ENCODE data around the gene DLEU7.

DLEU7 gene

DNA sequence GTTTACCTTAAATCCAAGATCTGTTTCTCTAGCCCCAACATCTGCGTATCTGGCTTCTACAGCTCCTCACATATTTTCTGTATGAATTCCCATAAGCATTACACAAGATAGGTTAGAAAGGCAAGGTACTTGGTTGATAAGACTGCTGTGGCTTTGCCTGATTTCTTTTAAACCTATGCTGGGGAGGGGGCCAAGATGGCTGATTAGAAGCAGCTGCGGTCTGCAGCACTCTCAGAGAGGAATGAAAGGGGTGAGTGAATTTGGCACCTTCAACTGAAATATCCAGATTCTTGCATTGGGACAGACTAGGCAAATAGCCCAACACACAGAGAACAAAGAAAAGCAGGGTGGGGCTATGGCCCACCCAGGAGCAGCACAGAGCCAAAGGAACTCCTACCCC, 12.2 kb upstream of the DLEU7 start:
- H3K9me3 Mint-ChIP-seq = peaks cover 20% of the 10 kb centered on the region
- peaks cover 10% of the 10 kb centered on the region for H3K36me3 Mint-ChIP-seq (ENCODE audit: low read depth)
- H3K27ac Mint-ChIP-seq = no peak overlapping the region
- H3K4me1 Mint-ChIP-seq (ENCODE audit: low read depth) = no peaks in the 10 kb centered on the region
- H3K4me3 Mint-ChIP-seq = no peak overlapping the region
- H3K27me3 Mint-ChIP-seq = peaks cover 4% of the 10 kb centered on the region

DNA sequence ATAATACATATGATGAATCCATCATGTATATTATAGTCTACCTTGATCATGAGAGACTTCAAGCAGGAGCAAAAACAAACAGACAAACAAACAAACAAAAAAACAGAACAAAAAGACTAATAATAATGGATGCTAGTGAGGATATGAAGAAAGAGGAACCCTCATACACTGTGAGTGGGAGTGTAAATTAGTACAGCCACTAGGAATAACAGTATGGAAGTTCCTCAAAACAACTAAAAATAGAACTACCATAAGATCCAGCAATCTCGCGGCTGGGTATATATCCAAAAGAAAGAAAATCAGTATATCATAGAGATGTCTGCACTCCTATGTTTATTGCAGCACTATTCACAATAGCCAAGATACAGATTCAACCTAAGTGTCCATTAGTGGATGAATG, 7.0 kb upstream of the DLEU7 start:
- no peaks in the 10 kb centered on the region for H3K36me3 Mint-ChIP-seq (ENCODE audit: low read depth)
- H3K9me3 Mint-ChIP-seq = no peaks in the 10 kb centered on the region
- no peak overlapping the region for H3K4me3 Mint-ChIP-seq
- peaks cover 14% of the 10 kb centered on the region for H3K4me1 Mint-ChIP-seq (ENCODE audit: low read depth)
- H3K27me3 Mint-ChIP-seq = no peaks in the 10 kb centered on the region
- no peak overlapping the region for H3K27ac Mint-ChIP-seq

DNA sequence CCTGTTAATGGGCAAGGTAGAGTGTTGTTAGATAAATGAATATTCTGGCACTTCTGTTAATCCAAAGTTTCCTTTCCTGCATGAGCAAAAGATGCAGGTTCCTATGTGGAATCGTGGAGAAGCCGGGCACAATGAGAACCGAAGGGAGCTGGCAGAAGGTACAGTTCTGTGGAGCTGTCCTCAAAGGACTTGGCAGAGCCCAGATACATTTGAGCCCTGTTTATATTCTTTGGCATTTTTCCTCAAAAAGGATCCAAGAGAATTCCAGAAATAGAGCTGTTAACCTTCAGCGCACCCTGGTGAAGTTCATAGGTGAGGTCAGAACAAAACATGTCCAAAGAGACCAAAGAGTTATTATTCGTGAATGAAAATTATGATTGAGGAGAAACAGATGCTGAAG, 4.0 kb upstream of the DLEU7 start:
- H3K4me1 Mint-ChIP-seq (ENCODE audit: low read depth) = peaks cover 14% of the 10 kb centered on the region
- no peak overlapping the region for H3K4me3 Mint-ChIP-seq
- H3K27me3 Mint-ChIP-seq = peaks cover 6% of the 10 kb centered on the region
- H3K27ac Mint-ChIP-seq = no peak overlapping the region
- no peaks in the 10 kb centered on the region for H3K9me3 Mint-ChIP-seq
- no peaks in the 10 kb centered on the region for H3K36me3 Mint-ChIP-seq (ENCODE audit: low read depth)

DNA sequence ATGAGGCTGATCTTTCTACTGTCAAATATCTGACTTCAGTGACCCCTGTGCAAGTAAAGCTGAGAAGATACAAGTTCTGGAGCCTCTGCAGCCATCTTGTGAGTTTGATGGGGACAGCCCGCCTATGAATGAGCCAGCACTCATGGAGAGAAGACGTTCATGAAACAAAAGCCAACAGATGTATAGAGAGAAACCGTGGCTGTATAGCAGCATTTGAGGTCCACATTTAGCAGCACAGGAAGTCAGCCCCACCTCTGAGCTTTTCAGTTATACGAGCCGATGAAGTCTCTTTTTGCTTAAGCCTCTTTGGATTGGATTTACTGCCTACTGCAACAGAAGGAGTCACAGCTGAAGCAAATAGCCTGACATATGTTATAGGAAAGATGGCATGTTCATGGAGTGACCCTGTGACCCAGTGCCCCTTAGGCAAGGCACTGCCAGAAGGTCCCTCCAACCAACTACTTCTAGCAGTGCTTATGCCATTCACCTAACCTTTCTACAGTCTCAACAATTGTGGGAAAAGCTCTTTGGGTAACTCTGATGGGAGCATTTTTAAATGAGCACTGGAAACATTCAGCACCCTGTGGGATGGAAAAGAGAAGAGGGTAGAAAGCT, 3.5 kb upstream of the DLEU7 start:
- Mint-ChIP-seq H3K4me1 (ENCODE audit: low read depth) (peaks cover 14% of the 10 kb centered on the region), H3K9me3 (no peaks in the 10 kb centered on the region), H3K27me3 (peaks cover 10% of the 10 kb centered on the region), H3K36me3 (ENCODE audit: low read depth) (no peaks in the 10 kb centered on the region), H3K27ac (no peak overlapping the region), H3K4me3 (no peak overlapping the region)

DNA sequence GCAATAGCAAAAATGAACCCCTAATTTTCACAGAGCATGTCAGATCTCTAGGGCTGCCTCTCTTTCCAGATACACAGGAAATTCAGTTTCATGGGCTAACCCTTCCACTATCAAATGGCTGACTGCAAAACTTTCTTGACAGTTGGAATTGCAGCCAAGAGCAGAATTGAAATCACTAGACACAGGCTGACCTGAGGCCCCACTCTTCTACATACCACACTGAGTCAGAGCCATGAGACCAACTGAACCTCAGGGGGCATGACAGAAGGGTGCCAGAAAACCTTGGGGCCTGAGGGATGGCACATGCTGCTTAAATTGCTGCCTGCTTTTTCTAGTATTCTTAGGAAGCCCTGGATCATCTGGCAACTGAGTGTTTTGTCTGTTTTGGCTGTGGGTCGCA, 1.7 kb upstream of the DLEU7 start:
- peaks cover 14% of the 10 kb centered on the region for H3K4me1 Mint-ChIP-seq (ENCODE audit: low read depth)
- no peak overlapping the region for H3K27ac Mint-ChIP-seq
- H3K36me3 Mint-ChIP-seq (ENCODE audit: low read depth) = no peaks in the 10 kb centered on the region
- H3K4me3 Mint-ChIP-seq = no peak overlapping the region
- peaks cover 10% of the 10 kb centered on the region for H3K27me3 Mint-ChIP-seq
- H3K9me3 Mint-ChIP-seq = no peaks in the 10 kb centered on the region

DNA sequence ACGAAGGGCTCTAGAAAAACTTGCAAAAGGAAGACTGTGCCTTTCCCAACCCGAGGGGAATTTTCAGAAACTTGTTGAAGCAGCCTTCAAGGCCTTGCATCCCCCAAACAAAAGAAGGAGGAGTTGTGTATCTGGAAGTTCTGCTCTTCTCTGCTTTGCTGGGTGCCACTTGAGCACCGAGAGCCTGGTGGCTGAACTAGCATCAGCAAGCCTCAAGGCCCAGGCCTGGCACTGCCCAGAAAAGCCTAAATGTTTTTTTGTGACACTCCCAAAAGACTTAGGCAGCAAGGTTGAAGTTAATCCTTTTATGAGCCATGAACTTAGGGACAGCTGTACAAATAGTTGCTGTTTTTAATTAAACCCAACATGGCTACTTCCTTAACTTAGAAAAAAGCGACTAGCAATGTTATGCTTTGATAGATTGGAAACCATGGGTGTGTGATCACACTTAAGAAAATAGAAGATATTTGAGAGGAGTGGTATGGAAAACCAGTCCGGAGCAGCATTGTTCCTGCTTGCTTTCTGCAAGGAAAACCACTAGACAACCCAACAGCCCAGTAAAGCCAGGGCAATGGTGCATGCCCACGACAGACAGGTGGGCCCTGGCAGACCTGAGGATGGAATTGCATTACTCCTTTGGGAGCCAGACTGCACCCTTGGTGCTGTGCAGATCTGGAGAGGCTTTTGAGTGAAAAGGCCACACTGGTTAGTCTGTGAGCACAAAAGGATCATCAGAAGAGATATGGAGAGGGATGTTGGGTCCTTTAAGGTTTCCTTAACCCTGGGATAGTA, 788 bp upstream of the DLEU7 start:
- Mint-ChIP-seq H3K4me1 (ENCODE audit: low read depth) (peaks cover 14% of the 10 kb centered on the region), H3K9me3 (no peaks in the 10 kb centered on the region), H3K27ac (no peak overlapping the region), H3K4me3 (no peak overlapping the region), H3K36me3 (ENCODE audit: low read depth) (no peaks in the 10 kb centered on the region), H3K27me3 (peaks cover 10% of the 10 kb centered on the region)

DNA sequence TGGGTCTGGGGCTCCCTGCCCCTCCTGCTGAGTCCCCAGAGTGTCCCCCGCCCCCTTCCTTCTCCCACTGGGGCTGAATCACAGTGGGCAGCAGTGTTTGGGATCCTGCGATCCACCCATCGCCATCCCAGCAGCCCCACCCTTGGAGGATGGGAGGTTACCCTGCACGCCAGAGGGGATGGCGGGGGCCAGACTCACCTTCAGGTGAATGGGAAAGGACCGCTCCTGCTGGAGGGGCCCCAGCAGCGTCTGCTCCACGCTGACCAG, 569 bp downstream of the DLEU7 start:
- H3K4me3 Mint-ChIP-seq = no peak overlapping the region
- no peaks in the 10 kb centered on the region for H3K36me3 Mint-ChIP-seq (ENCODE audit: low read depth)

DNA sequence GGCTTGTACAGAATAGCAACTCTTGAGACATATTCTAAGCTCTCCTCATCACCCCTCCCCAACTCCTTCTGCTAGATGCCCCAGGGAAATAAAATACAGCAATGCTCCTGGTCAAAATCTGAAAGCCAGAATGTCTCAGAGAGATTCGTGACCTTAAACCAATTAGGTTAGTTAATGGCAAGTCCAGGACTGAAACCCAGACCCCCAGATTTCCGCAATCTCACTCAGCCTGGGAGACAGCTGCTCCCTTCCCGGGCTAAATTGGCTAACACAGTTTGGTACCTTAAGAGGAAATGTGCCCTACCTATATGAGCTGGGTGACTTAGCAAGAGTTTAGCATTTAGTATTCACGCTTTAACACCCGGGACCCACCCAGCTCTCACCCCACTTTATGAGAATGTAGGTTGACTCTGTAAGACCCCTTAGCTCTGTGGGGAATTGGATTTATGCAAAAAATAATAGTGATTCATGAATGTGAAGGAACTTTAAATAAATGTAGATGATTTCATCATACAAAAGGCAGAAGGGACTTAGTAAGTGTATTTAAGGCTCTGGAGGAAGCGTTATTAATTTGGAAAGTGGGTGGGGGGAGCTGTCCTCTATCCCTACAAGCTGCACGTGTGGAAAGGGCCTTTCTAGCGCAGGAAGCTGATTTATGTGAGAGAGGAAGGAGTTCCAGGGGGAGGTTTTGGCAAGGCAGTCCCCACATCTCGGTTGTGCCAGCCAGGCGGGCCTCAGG, 1.1 kb downstream of the DLEU7 start:
- Mint-ChIP-seq H3K27ac (no peak overlapping the region), H3K4me3 (peak overlapping the region; percentile 51), H3K27me3 (peaks cover 10% of the 10 kb centered on the region), H3K4me1 (ENCODE audit: low read depth) (peaks cover 13% of the 10 kb centered on the region), H3K36me3 (ENCODE audit: low read depth) (no peaks in the 10 kb centered on the region), H3K9me3 (no peaks in the 10 kb centered on the region)

More for the DNA sequence above, 569 bp downstream of the DLEU7 start:
- Mint-ChIP-seq H3K4me1 (ENCODE audit: low read depth) (peaks cover 14% of the 10 kb centered on the region), H3K27me3 (peaks cover 10% of the 10 kb centered on the region), H3K27ac (no peak overlapping the region), H3K9me3 (no peaks in the 10 kb centered on the region)

DNA sequence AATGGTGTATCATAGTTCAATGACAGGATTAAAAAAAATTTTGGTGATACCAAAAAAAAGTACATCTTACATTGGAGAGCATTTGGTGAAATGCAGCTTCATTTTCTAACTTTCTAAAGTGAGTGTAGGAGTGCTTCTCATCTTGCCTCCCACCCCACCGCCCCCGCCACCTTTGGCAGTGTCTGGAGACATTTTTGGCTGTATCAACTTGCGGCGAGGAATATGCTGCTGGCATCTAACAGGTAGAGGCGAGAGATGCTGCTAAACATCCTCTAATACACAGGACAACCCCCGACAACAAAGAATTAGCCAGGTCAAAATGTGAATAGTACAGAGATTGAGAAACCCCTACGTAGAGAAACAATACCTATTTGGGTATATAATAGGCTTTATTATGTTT, 1.7 kb downstream of the DLEU7 start:
- Mint-ChIP-seq H3K36me3 (ENCODE audit: low read depth) (no peaks in the 10 kb centered on the region), H3K27ac (no peak overlapping the region), H3K27me3 (peaks cover 10% of the 10 kb centered on the region), H3K4me1 (ENCODE audit: low read depth) (peaks cover 7% of the 10 kb centered on the region), H3K4me3 (no peak overlapping the region), H3K9me3 (no peaks in the 10 kb centered on the region)

DNA sequence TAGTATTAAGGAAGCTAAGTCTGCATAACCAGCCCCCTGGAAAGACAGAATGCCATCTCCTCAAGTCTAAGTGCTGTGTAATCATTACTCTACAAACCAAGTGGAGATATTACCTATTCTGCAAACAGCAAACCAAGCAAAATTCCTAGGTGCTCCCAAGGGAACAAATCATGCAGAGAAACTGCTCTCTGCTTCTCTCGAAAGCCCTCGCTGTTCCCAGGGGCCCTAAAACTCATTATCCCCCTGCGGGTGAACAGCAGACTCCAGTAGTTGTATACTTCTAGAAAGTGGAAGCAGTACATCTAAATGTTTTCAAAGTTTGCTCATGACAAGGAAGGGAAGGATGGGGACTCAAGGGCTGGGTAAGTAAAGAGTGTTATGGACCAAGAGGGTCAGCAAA, 3.2 kb downstream of the DLEU7 start:
- Mint-ChIP-seq H3K4me3 (no peak overlapping the region), H3K36me3 (ENCODE audit: low read depth) (no peaks in the 10 kb centered on the region), H3K4me1 (ENCODE audit: low read depth) (no peaks in the 10 kb centered on the region), H3K27ac (no peak overlapping the region), H3K27me3 (peaks cover 10% of the 10 kb centered on the region), H3K9me3 (no peaks in the 10 kb centered on the region)

DNA sequence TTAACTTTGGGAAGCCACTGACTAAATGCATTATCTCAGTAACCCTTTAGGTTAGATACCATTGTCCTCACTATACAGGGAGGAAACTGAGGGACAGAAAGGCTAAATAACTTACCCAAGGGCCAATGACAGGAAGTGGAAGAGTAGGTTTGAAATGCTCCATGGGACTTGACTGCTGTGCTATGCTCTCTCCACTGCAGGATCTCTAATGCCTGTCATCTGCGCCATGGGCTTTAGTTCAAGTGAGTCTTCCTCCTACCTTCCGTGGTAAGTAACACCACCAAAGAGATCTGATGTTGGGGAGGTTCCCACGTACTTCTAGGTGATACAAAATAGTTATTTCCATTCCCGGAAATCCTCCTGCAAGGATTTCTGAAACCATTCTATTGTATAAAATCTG, 3.7 kb downstream of the DLEU7 start:
- Mint-ChIP-seq H3K36me3 (ENCODE audit: low read depth) (no peaks in the 10 kb centered on the region), H3K27ac (no peak overlapping the region), H3K4me1 (ENCODE audit: low read depth) (no peaks in the 10 kb centered on the region), H3K27me3 (peaks cover 10% of the 10 kb centered on the region), H3K9me3 (no peaks in the 10 kb centered on the region), H3K4me3 (no peak overlapping the region)

DNA sequence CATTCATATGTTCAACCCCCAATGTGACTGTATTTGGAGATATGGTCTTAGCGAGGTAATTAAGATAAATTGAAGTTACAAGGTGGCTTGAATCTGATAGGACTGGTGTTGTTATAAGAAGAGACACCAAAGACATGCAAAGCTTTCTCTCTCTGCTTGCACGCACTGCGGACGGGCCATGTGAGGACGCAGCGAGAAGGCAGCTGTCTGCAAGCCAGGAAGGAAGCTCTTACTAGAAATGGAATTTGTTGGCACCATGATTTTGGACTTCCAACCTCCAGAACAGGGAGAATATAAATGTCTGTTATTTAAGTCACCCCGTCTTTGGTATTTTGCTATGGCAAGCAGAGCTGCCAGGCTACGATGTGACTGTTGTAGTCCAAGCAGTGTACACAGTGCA, 4.8 kb downstream of the DLEU7 start:
- H3K4me3 Mint-ChIP-seq = no peak overlapping the region
- no peaks in the 10 kb centered on the region for H3K36me3 Mint-ChIP-seq (ENCODE audit: low read depth)
- no peaks in the 10 kb centered on the region for H3K4me1 Mint-ChIP-seq (ENCODE audit: low read depth)
- H3K9me3 Mint-ChIP-seq = peaks cover 3% of the 10 kb centered on the region
- no peak overlapping the region for H3K27ac Mint-ChIP-seq
- H3K27me3 Mint-ChIP-seq = peaks cover 8% of the 10 kb centered on the region

DNA sequence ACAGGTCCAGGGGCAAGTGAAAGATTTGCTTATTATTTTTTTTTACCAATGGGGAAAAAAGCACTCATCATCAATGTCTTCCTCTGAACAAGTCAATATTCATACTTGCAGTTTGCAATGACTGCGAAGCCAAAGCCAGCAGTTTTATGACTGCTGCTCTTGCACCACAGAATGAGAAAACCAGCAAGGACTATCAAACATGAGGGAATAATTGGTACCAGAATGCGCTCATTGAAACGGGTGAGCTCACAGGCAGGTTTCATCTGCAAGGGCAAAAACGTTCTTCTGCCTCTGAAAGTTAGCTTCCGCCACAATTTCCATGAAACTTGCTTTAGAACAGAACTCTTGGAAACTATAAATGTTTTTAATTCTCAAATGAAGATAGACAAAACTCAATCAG, 5.5 kb downstream of the DLEU7 start:
- H3K36me3 Mint-ChIP-seq (ENCODE audit: low read depth) = peaks cover 3% of the 10 kb centered on the region
- peaks cover 6% of the 10 kb centered on the region for H3K9me3 Mint-ChIP-seq
- no peak overlapping the region for H3K27ac Mint-ChIP-seq
- no peak overlapping the region for H3K4me3 Mint-ChIP-seq
- H3K27me3 Mint-ChIP-seq = peaks cover 7% of the 10 kb centered on the region
- H3K4me1 Mint-ChIP-seq (ENCODE audit: low read depth) = no peaks in the 10 kb centered on the region

DNA sequence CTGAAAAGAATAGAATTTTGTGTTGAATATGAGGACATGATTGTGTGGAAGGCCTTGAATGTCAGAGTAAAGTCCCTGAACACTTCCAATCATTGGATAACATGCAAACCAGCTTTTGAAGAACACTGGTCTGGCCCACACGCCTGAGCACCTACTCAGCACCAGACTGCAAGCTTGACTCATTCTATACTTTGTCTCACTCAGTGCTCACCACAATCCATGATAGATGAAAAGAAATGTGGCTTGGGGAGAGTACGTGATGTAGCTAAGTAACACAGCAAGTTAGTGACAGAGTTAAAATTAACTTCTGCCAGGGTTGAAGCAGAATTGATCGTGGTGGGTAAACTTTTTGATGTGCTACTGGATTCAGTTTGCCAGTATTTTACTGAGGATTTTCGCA, 12.0 kb downstream of the DLEU7 start:
- Mint-ChIP-seq H3K27ac (no peak overlapping the region), H3K36me3 (ENCODE audit: low read depth) (peaks cover 6% of the 10 kb centered on the region), H3K4me3 (no peak overlapping the region), H3K9me3 (peaks cover 11% of the 10 kb centered on the region), H3K4me1 (ENCODE audit: low read depth) (peaks cover 6% of the 10 kb centered on the region), H3K27me3 (no peaks in the 10 kb centered on the region)

DNA sequence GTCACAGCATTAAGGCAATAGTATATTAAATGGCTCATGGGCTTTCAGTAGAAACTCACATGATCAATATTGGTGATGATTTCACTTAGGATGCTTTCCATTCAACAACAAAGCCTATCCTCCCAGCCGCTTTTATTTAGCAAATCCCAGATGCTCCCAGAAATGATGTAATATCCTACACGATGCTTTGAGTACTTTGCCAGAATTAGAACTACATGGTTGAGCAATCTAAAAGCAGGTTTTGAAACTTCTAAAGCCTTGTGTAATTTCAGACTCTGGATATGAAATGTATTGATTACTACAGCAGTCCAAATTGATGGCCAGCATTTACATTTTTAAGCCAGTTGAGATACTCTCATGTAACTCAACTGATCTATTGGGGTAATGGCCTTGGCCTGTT, 13.6 kb downstream of the DLEU7 start:
- Mint-ChIP-seq H3K4me3 (no peak overlapping the region), H3K4me1 (ENCODE audit: low read depth) (peaks cover 6% of the 10 kb centered on the region), H3K36me3 (ENCODE audit: low read depth) (peaks cover 6% of the 10 kb centered on the region), H3K9me3 (peaks cover 11% of the 10 kb centered on the region), H3K27ac (no peak overlapping the region), H3K27me3 (no peaks in the 10 kb centered on the region)
